GM18505 (cell line): ENCODE data around the gene SLC16A12.
"Not testable (repeated sequence)": the region's sequence is repeated elsewhere in the genome, so short reads cannot be mapped to it uniquely, and the experiment has no call there.

ENCODE experiments used
- ATAC-seq: cut with Tn5 transposase; IDR thresholded peaks from one replicate; pipeline ENCODE4 v1.9.1; 2021; ENCODE audit not compliant: unreplicated experiment
- POLR2A ChIP-seq: IDR thresholded peaks from 4 replicates; pipeline ENCODE4 v1.6.1; 2011; ENCODE audit warnings: borderline replicate concordance; ENCODE audit not compliant: insufficient read depth, insufficient read length; ENCODE audit errors: extremely low read depth

The SLC16A12 gene

GRCh38 chr10:89556600-89556999 is 21.2 kb upstream of the SLC16A12 start:
- no peak for TF ChIP-seq POLR2A
- no peak for ATAC-seq

DNA sequence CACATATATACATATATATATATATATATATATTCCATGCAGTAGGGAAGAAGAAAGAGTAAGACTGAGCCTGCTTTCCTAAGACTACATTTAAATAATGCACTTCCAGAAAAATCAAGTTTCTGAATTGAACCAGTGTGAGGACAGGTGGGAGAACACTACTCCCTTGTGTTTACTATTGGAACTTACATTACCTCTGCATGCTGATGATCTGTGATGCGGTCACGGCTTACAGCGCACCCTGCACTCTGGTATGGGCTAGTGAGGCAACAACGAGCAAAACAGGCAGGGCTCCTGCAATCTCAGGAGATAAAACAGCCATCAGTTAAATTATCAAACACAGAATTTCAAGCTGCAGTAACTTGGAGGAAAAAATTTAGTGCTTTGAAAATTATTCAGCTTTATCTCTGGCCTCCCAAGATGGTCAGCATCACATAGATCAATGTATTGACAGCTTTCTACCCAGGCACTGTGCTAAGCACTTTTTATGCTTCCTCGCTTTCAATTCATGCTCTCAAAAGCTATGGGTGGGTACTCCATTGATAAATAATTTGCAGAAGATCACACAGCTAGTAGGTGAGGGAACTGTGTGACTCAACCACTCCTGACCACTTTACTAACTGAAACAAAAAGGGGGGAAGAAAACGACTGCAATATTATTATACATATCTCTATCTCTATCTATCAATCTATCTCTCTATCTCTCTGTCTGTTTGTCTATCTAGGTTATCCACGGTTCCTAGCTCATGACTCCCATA is 20.5 kb upstream of the SLC16A12 start:
- ATAC-seq = no peak

GRCh38 chr10:89554433-89554832 is 19.0 kb upstream of the SLC16A12 start:
- TF ChIP-seq POLR2A = no peak
- ATAC-seq = no peak

More for the DNA sequence above, 20.5 kb upstream of the SLC16A12 start:
- no peak for TF ChIP-seq POLR2A

- TF ChIP-seq POLR2A = no peak
- no peak for ATAC-seq
Observed at GRCh38 chr10:89553064-89553734, 17.8 kb upstream of the SLC16A12 start.

DNA sequence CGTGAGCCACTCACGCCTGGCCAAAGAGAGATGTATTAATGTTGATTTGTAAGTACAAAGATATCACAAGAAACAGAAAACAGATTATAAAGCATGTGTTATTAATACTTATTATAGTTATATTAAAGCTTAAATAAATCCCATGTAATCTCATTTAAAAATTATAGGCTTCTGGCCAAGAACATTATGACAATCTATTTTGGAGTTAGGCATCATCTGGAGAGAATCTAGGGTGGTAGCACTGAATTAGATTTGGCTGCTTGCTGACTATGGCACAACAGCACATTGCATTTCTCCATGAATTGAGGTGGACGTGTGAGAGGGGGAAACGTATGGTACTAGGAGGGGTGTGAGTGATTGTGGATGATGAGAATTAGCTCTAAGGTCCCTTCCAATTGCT is 16.8 kb upstream of the SLC16A12 start:
- no peak for TF ChIP-seq POLR2A
- ATAC-seq = no peak

- ATAC-seq = no peak
- TF ChIP-seq POLR2A = no peak
Observed at GRCh38 chr10:89550509-89550908, 15.1 kb upstream of the SLC16A12 start.

DNA sequence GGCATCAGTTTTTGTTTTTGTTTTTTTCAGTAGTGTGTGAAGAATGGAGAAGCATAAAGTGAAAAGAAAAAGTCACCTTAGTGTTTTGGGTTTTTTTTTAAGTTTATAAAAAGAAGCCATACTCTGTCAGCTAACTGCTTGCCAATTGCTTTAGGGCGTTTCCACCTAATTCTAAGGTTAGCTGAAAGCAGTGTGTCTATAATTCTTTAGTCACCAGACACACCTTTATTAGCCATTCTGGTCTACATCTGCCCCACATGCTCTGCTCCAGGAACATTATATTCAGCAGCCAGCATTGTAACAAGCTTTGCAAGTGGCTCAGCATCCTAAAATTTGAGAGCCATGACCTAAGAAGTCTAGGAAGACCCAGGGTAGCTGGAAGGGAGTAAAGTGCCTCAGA is 14.1 kb upstream of the SLC16A12 start:
- ATAC-seq = no peak
- no peak for TF ChIP-seq POLR2A

DNA sequence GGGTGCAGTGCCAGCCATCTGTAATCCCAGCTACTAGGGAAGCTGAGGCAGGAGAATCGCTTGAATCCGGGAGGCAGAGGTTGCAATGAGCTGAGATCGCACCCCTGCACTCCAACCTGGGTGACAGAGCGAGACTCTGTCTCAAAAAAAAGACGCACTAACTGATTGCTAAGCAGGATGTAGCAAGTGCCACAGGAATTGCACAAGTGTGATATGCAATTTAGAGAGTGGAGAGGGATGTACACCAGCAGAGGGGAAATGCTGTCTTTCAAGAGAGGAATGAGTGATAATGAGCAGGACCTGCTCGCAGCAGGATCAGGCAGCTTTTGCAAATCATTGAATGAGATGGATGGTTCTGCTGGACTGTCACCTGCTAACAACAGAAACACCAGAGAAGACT is 13.3 kb upstream of the SLC16A12 start:
- no peak for ATAC-seq
- no peak for TF ChIP-seq POLR2A

- no peak for ATAC-seq
- no peak for TF ChIP-seq POLR2A
Observed at GRCh38 chr10:89547853-89548513, 12.6 kb upstream of the SLC16A12 start.

- ATAC-seq = not testable (repeated sequence)
Observed at GRCh38 chr10:89546651-89547050, 11.3 kb upstream of the SLC16A12 start.

GRCh38 chr10:89543841-89544240 is 8.4 kb upstream of the SLC16A12 start:
- no peak for TF ChIP-seq POLR2A
- no peak for ATAC-seq

GRCh38 chr10:89540420-89540949 is 5.1 kb upstream of the SLC16A12 start:
- no peak for TF ChIP-seq POLR2A
- no peak for ATAC-seq

- TF ChIP-seq POLR2A = no peak
- ATAC-seq = no peak
Observed at GRCh38 chr10:89537364-89537763, 2.0 kb upstream of the SLC16A12 start.

DNA sequence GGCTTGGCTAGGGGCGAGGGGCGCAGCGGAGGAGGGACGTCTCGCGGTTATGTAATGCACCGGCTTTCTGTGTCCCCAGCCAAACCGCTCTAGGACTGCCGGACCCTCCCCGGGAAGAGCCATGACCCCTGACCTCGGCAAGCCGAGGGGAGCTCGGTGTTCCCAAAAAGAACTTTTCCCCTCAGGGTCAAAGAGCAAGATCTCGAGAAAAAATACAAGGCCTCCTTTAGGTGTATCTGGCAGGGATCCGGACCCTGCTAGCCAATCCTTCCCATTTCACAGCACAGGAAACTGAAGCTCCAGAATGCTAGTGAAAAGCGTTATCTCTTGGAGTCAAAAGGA is 590 bp upstream of the SLC16A12 start:
- no peak for ATAC-seq
- TF ChIP-seq POLR2A = no peak

DNA sequence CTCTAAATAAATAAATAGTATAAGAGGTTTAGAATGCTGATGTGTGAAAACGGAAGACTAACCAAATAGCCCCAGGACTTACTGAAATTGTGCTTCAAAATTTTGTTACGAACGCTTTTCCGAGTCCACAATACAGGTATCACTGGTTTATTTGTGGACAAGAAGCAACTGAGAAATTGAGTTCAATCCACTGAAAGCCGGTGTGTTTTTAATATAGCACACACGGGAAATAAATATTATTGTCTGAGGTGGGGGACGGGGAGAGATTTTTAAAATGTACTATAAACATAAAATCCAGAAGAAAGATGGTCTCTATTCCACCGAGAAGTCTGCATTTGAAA is 598 bp downstream of the SLC16A12 start:
- ATAC-seq = no peak
- TF ChIP-seq POLR2A = no peak

DNA sequence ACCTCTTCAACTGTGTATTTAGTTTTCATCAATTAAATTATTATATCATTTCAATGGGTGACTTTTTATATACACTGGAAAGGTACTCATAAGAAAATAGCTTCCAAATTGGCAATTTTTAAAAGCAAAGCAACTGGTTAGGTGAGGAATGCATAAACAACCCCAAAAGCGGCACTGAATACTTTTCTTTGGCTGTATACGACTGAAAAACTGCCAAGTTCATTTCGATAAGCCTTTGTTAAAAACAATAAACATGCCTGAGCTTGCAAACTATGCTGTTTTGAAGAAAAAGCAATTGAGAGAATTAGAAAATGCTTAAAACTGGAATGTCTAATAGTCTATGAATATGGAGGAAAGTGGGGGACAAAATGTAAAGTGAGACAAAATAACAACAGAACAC is 2.9 kb downstream of the SLC16A12 start:
- no peak for TF ChIP-seq POLR2A
- no peak for ATAC-seq
